ENCODE data around the gene M1AP.

M1AP gene

GRCh38 chr2:74599676-74600075 is 48.5 kb downstream of the M1AP start:
- in situ Hi-C loops (cut with MboI; ENCODE audit: low sequenced_read_pairs), result loop anchor here (25.0 kb wide), 1 partner anchor 112 kb away; the partner anchor contains the start of genes CCDC142, LBX2 and TTC31

- in situ Hi-C loops (cut with MboI; ENCODE audit: low sequenced_read_pairs), result loop anchor here (25.0 kb wide), 1 partner anchor 110 kb away; the partner anchor contains the start of genes CCDC142, LBX2 and TTC31
These were observed 50.7 kb downstream of the M1AP start for GRCh38 chr2:74597410-74597809.

GRCh38 chr2:74596584-74596983 is 51.5 kb downstream of the M1AP start:
- in situ Hi-C loops (cut with MboI; ENCODE audit: low sequenced_read_pairs), result loop anchor here (25.0 kb wide), 1 partner anchor 109 kb away; the partner anchor contains the start of genes CCDC142, LBX2 and TTC31

GRCh38 chr2:74593826-74594772 is 54.0 kb downstream of the M1AP start:
- in situ Hi-C loops (cut with MboI; ENCODE audit: low sequenced_read_pairs), result loop anchor here (25.0 kb wide), 1 partner anchor 107 kb away; the partner anchor contains the start of genes CCDC142, LBX2 and TTC31

- in situ Hi-C loops (cut with MboI; ENCODE audit: low sequenced_read_pairs), result loop anchor here (10.0 to 25.0 kb wide), 2 partner anchors 54 to 101 kb away; partner anchors contain the start of genes CCDC142, LBX2 and TTC31
These were observed 59.5 kb downstream of the M1AP start for GRCh38 chr2:74588664-74589063.

- in situ Hi-C loops (cut with MboI; ENCODE audit: low sequenced_read_pairs), result loop anchor here (10.0 to 25.0 kb wide), 2 partner anchors 53 to 100 kb away; partner anchors contain the start of genes CCDC142, LBX2 and TTC31
These were observed 60.4 kb downstream of the M1AP start for GRCh38 chr2:74587664-74588277.

GRCh38 chr2:74585406-74586185 is 62.5 kb downstream of the M1AP start:
- in situ Hi-C loops (cut with MboI; ENCODE audit: low sequenced_read_pairs), result loop anchor here (10.0 to 25.0 kb wide), 2 partner anchors 51 to 98 kb away; partner anchors contain the start of genes CCDC142, LBX2 and TTC31

GRCh38 chr2:74584088-74584645 is 64.0 kb downstream of the M1AP start:
- in situ Hi-C loops (cut with MboI; ENCODE audit: low sequenced_read_pairs), result loop anchor here (10.0 to 25.0 kb wide), 2 partner anchors 49 to 97 kb away; partner anchors contain the start of genes CCDC142, LBX2 and TTC31

GRCh38 chr2:74583504-74583903 is 64.6 kb downstream of the M1AP start:
- in situ Hi-C loops (cut with MboI; ENCODE audit: low sequenced_read_pairs), result loop anchor here (10.0 to 25.0 kb wide), 2 partner anchors 49 to 96 kb away; partner anchors contain the start of genes CCDC142, LBX2 and TTC31

- in situ Hi-C loops (cut with MboI; ENCODE audit: low sequenced_read_pairs), result loop anchor here (10.0 to 25.0 kb wide), 2 partner anchors 47 to 95 kb away; partner anchors contain the start of genes CCDC142, LBX2 and TTC31
These were observed 65.9 kb downstream of the M1AP start for GRCh38 chr2:74582184-74582583.

- in situ Hi-C loops (cut with MboI; ENCODE audit: low sequenced_read_pairs), result loop anchor here (10.0 to 25.0 kb wide), 2 partner anchors 47 to 94 kb away; partner anchors contain the start of genes CCDC142, LBX2 and TTC31
These were observed 66.7 kb downstream of the M1AP start for GRCh38 chr2:74581463-74581862.

GRCh38 chr2:74578408-74578807 is 69.7 kb downstream of the M1AP start:
- in situ Hi-C loops (cut with MboI; ENCODE audit: low sequenced_read_pairs), result loop anchor here (25.0 kb wide), 1 partner anchor 91 kb away; the partner anchor contains the start of genes CCDC142, LBX2 and TTC31

GRCh38 chr2:74577448-74577847 is 70.7 kb downstream of the M1AP start:
- in situ Hi-C loops (cut with MboI; ENCODE audit: low sequenced_read_pairs), result loop anchor here (25.0 kb wide), 1 partner anchor 90 kb away; the partner anchor contains the start of genes CCDC142, LBX2 and TTC31

- in situ Hi-C loops (cut with MboI; ENCODE audit: low sequenced_read_pairs), result loop anchor here (25.0 kb wide), 1 partner anchor 90 kb away; the partner anchor contains the start of genes CCDC142, LBX2 and TTC31
These were observed 71.3 kb downstream of the M1AP start for GRCh38 chr2:74576863-74577229.

GRCh38 chr2:74576211-74576862 is 71.8 kb downstream of the M1AP start:
- in situ Hi-C loops (cut with MboI; ENCODE audit: low sequenced_read_pairs), result loop anchor here (25.0 kb wide), 1 partner anchor 89 kb away; the partner anchor contains the start of genes CCDC142, LBX2 and TTC31

GRCh38 chr2:74575320-74575719 is 72.8 kb downstream of the M1AP start:
- in situ Hi-C loops (cut with MboI; ENCODE audit: low sequenced_read_pairs), result loop anchor here (25.0 kb wide), 1 partner anchor 88 kb away; the partner anchor contains the start of genes CCDC142, LBX2 and TTC31

GRCh38 chr2:74573747-74574562 is 74.2 kb downstream of the M1AP start:
- in situ Hi-C loops (cut with MboI; ENCODE audit: low sequenced_read_pairs), result no loop called here

Data from HL-60/S4 treated with phorbol 12-myristate 13-acetate at 8.2 ng/mL for 4 days and 3 days (cell line).